Suppressor macrophage (primary cell): ENCODE results near the gene RS1.

Source experiments
- DNase-seq, 4 experiments: peaks; one replicate each; pipeline ENCODE4 v3.0.0-alpha.2; 2020 to 2022

Gene RS1

GRCh38 chrX:18668071-18668835 lies 3.7 kb downstream of the RS1 start:
- DNase-seq = peak; percentile 31 to 69 (median 50)

DNA sequence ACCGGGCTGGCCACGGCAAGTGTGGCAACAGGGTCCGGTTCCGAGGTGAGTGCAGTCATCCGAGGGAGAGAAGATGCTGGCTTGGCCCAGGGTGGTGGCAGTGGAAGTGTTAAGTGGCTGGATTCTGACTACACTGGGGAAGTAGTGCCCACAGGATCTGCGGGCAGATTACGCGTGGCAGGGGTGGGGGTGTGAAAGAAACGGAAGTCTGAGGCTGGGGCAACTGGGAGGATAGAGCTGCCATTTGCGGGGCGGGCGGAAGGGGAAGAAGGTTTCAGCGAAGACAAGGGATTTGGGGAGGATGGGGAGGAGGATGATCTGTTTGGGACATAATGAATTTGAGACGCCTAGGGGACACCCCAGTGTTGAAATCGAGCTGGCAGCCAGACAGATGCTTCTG lies 5.3 kb downstream of the RS1 start:
- peak; percentile 60 to 75 (median 70) for DNase-seq

- no peak for DNase-seq
Observed at GRCh38 chrX:18664947-18665346, 7.0 kb downstream of the RS1 start.

- DNase-seq = no peak
Observed at GRCh38 chrX:18661273-18661672, 10.6 kb downstream of the RS1 start.

DNA sequence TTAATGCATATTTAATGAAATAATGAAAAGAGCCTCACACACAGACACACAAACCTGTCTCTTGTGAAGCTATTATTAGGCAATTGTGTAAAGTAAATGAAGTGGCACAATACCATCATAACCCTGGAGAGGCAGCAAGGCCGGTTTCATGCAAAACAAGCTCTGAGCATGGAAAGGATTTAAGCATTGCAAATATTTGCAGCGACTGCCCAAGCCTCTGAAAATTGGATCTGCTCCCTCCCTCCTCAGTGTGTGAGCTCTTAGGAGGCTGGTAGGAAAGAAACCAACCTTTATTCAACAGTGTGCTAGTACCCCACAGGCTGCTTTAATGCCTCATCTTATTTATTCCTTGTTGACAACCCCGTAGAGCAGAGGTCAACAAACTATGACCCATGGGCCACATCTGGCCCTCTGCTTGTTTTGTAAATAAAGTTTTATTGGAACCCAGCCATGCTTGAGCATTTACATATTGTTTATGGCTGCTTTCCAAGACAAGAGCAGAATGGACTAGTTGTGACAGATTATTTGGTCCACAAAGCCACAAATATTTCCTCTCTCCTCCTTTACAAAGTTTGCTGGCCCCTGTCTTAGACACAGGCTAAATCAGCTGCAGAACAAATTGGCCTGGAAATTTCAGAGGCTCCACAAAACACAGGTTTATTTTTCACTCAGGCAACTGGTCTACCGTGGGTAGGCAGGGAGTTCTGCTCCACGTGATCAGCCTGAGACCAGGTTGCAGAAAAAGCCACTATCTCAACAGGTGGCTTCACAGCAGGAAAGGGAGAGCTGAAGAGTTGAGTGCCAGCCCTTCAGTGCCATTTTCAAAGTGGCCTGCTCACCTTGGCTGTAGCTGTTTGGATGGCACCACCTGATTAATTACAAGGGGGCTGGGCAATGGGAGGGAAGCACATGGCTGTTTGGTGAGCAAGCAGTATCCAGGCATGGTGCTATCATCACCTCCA lies 16.8 kb downstream of the RS1 start:
- DNase-seq = no peak

- DNase-seq = no peak
Observed at GRCh38 chrX:18652636-18653035, 19.3 kb downstream of the RS1 start.

DNA sequence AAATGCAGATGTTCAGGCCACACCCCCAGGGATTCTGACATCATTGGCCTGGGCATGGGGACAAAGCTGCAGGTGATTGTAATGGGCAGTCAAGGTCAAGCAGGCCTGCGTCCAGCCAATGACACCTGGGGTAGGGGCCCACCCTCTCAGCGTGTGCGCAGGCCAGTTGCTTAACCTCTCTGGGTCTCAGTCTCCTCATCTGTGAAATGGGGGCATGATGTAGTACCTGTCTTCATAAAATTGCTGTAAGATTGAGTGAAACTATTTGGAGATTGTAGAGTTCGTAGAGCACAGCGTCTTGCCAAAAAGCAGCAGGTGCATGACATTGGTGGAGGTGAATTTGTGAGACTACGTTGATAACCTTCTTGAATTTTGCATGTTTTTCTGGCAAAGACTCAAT lies 21.2 kb downstream of the RS1 start:
- no peak for DNase-seq

GRCh38 chrX:18649498-18649951 lies 22.4 kb downstream of the RS1 start:
- no peak for DNase-seq

DNA sequence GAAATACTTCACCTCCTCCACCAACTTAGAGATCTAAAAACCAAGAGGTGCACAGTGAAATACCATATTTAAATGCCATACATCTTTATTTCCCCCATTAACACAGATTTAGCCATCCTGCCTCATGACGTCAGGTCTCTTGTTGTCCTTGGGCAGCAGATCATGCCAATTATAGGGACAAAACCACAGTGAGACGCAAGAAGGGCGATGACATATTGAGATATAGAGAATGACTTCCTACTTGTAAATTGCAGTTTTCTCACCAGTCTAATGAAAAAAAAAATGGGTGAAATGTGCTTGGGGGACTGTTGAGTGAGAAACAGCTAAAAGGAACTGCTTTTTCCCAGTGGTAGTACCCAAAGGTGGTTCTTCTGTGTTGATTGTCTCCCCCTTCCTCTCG lies 24.3 kb downstream of the RS1 start:
- DNase-seq = peak in 3 of 4 experiments; percentile 10 to 52 (median 15)

- no peak for DNase-seq
Observed at GRCh38 chrX:18643853-18644252, 28.1 kb downstream of the RS1 start.

DNA sequence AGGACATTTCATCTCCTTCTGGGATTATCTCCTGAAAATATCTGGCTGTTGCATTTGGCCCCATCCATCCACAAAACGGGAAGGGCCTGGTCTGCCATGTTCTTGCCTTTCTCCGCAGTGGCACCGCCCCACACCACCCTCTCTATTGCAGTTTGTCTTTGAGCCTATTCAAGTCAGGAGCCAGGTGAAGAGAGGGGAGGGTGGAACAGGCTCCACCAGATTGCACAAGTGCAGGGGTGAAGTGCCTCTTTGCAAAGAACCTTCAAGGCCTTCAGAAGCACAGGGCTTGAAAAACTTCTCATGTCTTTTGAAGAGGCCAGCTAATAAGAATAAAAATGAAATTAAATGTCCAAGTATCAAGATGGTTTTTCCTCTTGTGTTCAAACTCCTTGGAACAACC lies 28.7 kb downstream of the RS1 start:
- no peak for DNase-seq

- no peak for DNase-seq
Observed at GRCh38 chrX:18640686-18641085, 31.2 kb downstream of the RS1 start.

DNA sequence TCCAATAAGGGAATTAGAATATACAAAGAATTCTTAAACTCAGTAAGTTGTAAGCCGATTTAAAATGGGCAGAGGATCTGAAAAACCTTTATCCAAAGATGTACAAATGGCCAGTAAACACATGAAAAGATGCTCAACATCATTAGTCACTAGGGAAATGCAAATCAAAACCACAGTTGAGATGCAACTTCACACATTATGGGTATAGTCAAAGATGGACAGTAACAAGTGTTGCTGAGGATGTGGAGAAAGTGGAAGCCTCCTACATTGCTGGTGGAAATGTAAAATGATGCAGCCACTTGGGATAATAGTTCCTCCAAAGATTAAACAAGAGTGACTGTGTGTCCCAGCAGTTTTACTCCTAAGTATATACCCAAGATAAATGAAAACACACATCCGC lies 32.6 kb downstream of the RS1 start:
- no peak for DNase-seq

DNA sequence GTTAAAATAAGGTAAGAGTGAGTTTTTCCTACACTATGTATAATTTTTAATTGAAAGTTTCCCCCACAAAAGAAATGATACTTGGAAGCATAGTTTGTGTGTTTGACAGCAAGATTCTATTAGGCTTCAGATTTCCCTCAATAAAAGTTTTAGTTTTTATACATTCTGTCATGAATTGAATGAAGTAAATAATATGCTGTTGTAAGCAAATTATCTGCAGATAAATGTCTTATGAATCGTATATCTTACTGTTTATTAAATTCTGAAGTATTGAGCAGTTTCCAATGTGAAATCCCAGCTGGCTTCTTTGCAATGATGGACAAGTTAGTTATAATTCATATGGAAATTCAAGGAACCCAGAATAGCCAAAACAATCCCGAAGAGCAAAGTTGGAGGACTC lies 33.5 kb downstream of the RS1 start:
- DNase-seq = no peak

GRCh38 chrX:18630934-18631333 lies 41.0 kb downstream of the RS1 start:
- DNase-seq = no peak

GRCh38 chrX:18624599-18624998 lies 47.3 kb downstream of the RS1 start:
- DNase-seq = no peak

DNA sequence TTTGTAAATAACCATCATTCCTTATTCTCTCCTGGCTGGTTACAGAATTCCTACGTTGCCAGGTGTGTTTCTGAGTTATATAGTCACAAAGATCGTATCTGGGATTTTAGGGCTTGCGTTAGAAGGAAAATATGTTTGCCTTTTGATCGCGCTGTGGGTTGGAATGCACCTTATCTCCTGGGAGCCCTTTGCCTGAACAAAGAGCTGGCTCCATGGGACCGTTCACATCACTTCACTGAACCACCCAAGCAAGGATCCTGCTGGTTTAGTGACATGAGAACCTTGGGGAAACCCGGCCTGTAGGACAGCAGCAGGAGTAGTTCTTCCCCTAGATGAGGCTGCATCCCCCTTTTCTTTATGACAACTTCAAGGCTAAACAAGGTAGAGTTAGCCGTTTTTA lies 51.6 kb downstream of the RS1 start:
- no peak for DNase-seq

- DNase-seq = no peak
Observed at GRCh38 chrX:18619288-18619687, 52.6 kb downstream of the RS1 start.

DNA sequence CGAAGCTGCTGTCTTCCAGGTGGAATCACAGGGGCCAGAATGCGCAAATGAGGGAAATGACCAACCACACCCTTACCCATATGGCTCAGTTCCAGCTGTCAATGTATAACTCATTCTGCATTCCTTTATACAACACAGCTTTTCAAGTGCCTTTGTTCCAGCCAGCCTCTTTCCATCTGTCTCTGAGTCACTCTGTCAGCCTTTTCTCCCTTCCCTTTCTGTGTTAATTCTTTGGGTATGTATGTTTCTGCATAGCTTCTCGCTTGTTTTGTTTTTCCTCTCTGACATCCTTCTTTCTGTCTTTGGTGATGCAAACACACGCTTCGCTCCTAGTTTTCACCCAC lies 54.5 kb downstream of the RS1 start:
- DNase-seq = peak in 2 of 4 experiments; percentile 1 to 2

GRCh38 chrX:18616688-18617406 lies 55.1 kb downstream of the RS1 start:
- DNase-seq = no peak

DNA sequence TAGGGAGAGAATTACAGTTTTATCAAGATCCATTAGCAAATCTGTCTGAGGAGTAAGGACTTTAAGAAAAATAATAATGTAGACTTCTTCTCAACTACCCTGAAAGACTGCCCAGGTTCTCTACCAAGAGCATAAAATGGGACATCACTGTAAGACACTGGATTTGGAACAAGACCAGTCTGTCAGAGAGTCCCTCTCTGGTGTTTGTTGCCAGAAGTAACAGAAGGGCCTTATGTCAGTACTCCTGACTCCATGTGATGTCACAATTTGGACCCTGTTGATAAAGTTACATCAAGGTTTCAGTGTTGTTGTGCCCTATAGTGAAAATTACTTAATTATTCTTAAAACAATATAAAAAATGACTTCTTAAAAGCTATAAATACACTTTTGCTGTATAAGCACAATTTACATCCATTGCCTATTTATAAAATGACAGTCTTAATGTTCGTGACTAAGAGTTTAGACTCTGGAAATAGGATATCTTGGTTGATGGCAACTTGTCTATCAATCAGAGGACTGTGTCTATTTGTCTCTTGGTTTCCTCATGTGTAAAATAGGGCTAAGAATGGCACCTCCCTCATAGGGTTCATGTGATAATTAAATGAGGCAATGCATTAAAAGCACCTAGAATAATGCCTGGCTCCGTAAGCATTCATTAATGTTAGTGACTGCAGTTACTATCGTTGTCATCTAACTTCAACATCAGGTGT lies 57.8 kb downstream of the RS1 start:
- DNase-seq = no peak

- DNase-seq = no peak
Observed at GRCh38 chrX:18607966-18608365, 63.9 kb downstream of the RS1 start.
